SK-N-MC (cell line): ENCODE data around the gene ANO6.

Experiments used
- EZH2 ChIP-seq: fragments of 200-600 bp; sonication (generic); IDR thresholded peaks from one replicate; pipeline ENCODE4 v1.6.1; 2017; ENCODE audit warnings: antibody characterized with exemption
- FOXP2 ChIP-seq: optimal IDR thresholded peaks from 2 replicates; pipeline ENCODE3; 2011; ENCODE audit warnings: mild to moderate bottlenecking, moderate library complexity; ENCODE audit not compliant: insufficient read depth; ENCODE audit errors: extremely low read length, control extremely low read depth
- POLR2AphosphoS5 ChIP-seq: IDR thresholded peaks from 2 replicates; pipeline ENCODE4 v1.6.1; 2012; ENCODE audit warnings: mild to moderate bottlenecking, low read depth, low read length, borderline replicate concordance

GRCh38 chr12:45182511-45182910 lies 33.4 kb upstream of the ANO6 start:
- TF ChIP-seq EZH2 (no peak), POLR2AphosphoS5 (no peak), FOXP2 (no peak)
